Loucy (cell line): Measurements from ENCODE around the gene IL24.

Experiments used
- CTCF ChIP-seq: fragments of 200-600 bp; sonication (generic); conservative IDR thresholded peaks from 2 replicates; pipeline ENCODE4 v1.5.1; 2014; ENCODE audit warnings: mild to moderate bottlenecking, antibody characterized with exemption, low read length
- EZH2phosphoT487 ChIP-seq: fragments of 200-600 bp; IDR thresholded peaks from 2 replicates; pipeline ENCODE4 v1.6.1; 2018; ENCODE audit warnings: antibody characterized with exemption, mild to moderate bottlenecking, moderate library complexity, borderline replicate concordance

DNA sequence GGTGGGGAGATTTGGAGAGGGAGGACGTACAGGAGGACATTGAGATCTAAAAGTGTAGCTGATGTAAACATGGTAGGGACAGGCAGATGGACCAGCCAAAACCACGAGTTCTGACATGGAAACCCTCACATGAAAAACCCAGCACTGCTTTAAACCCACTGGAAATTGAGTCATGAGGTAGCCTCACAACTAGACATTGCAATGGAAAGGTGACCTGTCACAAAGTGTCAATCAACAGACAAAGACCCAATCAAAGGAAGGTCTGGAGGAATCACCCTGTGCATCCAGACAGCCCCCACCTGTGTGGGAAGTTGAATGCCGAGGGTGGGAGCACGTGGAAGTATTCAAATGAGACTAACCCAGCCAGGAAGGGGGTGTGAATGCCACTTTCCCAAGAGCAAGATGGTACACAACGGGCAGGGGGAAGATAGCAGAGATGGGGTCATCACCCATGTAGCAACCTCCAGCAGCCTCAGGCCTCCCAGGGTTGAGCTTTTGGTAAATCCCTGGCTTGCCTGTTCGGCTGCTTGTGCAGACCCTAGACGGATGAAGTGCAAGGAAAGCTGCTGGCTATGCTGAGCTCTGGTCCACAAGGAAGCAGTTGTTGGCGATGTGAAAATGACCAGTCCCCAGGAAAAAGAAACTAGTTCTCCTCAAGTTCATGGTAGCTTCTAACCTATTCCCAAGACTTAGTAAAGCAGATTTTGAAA is 18.9 kb downstream of the IL24 start:
- TF ChIP-seq CTCF (no peak), EZH2phosphoT487 (no peak)
